Activated CD8-positive, alpha-beta memory T cell treated with anti-CD3 and anti-CD28 coated beads, Interleukin-2, amount 50 U/mL, for 48 hours (primary cell): Measurements from ENCODE around the gene NR2E3.
"Not testable (repeated sequence)": the region's sequence is repeated elsewhere in the genome, so short reads cannot be mapped to it uniquely, and the experiment has no call there.

Experiments
- DNase-seq: peaks from one replicate; pipeline ENCODE4 v3.0.0-alpha.2; 2020

Gene NR2E3

DNA sequence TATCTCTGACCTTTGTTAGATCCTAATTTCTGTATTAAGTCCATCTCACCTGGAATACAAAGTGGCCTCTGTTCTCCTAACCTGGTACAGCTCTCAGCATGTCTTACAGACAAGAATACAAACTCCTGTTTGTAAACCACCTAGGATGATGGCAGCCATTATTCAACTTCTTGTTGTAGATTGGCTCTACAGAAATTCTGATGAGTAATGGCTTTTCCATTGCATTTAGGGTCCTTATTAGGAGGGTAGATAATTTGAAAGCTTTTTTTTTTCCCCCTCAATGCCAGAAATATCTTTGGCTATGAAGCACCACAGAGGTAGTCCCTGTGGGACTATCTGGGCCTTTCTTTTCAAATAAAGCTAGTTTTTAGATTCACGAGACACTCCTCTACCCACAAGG lies 9.8 kb downstream of the NR2E3 start:
- DNase-seq: no peak

DNA sequence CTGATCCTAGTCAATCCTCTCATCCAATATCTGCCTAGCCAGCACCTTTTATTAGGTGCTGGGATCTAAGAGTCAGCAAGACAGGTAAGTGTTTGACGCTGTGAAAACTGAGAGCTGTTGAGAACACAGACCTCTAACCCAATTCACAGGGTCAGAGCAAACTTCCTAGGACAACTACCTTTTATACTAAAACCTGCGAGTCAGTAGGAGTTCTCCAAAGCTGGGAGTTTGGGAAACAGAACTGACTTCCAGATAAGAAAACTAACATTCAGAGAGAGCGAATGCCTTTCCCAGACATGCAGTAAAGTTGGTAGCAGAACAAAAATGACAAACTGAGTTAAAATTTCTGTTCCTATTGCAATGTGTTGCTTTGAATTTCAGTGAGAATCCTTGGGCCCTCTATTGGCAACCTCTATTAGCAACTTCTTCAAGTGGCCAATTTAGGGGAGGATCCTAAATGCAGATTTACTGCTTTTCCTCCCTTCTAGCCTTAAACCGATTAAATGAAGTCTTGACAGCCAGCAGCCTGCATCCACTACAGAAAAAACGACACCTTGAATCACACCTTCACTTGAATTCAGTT lies 11.3 kb downstream of the NR2E3 start:
- DNase-seq: no peak

DNA sequence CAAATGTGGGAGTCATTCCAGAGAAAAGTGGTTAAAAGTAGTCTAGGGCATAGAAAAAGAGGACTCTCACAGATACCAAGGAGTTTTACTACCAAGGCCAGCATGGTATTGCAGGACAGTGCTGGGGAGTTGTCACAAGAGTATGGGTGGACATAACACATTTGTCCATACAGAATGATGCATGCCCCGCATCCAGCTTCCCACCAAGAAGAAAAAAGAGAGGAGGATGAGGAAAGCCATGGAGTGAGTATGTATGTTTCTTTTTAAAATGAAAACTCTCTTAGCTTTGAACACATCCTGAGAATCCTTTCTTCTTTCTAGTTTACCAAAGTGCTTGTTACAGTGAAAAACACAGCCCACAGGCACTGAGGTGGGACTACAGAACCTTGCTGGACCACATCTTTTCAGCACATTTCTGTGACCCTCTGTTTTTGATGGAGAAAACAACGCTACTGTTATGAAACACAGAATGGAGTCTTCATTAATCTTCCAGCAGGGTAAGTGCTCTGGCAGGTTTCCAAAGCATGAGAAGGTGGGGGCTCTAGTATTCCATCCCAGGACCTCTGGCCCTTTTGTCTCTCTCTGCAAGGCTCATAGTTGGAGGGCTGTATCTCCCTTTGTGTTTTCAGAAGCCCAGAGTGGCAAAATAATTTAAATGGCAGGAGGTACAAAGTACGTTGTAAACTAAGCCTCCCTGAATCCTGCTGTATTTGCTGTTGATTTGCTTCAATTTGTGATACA lies 12.7 kb downstream of the NR2E3 start:
- DNase-seq: no peak

DNA sequence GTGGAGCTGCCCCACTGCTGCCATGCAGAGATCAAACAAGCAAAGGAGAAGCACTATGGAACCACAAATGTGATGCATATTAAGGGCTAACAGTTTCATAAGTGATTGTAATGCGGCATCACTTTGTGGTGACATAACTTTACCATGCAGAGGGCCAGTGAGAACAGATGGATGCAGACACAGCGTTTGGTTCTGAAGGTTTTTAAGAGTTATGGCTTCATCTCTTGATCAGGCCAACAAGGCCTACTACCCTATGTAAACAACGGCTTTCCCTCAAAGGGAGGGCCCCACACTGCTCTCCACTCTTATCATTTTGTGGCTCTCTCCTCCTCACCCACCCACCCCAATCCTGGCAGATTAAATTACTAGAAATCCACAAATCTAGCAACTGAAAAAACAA lies 13.4 kb downstream of the NR2E3 start:
- DNase-seq: no peak

DNA sequence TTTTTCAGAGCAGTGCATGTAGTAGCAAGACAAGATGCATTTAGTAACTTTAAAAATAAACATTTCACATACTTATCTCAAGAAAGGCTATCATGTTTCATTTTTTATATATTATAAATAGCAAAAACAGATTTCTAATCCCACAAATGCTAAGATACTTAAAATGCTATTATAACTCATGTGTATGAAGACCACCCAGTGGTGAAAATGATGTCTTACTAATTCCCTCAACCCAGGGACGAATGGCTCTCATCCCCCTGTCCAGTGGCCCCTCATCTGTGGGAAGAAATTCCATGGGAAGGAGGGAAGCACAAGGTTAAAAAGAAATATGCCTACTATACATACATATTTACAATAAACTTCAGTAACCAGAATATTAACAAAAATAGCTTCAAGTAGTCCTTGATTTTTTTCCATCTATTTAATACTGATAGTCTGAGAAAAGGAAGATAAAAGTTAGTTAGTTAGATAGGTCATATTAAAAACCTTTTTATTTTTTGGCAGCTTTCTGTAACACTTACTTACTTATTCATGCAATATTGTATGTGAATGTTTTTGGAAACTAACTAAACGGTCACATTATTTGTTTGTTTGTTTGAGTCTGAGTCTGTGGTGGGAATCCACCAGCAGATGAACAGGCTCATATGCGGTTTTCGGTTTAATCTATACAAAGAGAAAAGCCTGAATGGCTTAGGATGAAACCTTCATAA lies 14.8 kb downstream of the NR2E3 start:
- no peak for DNase-seq

DNA sequence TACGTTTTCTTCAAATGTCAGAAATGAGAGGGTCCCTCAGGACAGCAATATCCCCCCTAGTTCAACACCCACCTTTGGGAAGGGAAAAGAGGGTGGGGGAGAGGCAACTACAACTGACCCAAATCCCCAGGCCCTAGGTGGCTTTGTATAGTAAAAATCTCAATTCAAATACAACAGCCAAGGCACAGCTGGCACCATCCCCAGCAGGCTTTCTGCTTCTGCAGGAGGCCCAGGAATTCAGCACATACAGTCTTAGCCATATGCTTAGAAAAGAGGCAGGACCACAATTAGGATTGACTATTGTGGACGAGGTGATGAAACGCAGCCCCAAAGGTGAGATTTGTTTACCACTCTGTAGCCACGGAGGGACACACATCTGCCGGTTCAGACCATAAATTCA lies 15.8 kb downstream of the NR2E3 start:
- DNase-seq: no peak

DNA sequence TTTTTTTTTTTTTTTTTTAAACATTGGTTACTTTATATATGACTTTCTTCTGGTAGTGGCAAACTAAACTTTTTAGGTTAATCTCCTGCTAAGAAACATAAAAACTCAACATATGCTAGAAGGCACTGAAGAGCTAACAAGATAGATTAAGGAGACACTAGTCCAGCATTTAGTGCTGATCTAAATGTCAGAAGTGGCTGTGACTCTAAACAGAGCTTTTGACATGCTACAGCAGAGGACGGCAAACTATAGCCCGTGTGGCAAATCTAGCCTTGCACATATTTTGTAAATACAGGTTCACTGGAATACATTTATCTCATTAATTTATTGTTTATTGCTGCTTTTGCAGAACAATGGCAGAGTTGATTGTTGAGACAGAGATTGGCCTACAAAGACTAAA lies 20.6 kb downstream of the NR2E3 start:
- no peak for DNase-seq

DNA sequence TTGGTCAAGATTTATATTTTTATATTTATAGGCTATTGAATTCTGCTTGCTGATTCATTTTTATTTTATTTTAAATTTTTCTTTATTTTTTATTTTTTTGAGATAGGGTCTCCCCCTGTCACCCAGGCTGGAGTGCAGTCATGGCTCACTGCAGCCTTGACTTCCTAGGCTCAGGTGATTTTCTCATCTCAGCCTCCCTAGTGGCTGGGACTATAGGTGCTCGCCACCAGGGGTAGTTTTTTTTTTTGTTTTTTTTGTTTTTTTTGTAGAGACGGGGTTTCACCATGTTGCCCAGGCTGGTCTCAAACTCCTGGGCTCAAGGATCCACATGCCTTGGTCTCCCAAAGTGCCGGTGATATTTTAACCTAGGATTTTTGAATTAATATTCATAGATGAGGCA lies 31.2 kb downstream of the NR2E3 start:
- DNase-seq: no peak

DNA sequence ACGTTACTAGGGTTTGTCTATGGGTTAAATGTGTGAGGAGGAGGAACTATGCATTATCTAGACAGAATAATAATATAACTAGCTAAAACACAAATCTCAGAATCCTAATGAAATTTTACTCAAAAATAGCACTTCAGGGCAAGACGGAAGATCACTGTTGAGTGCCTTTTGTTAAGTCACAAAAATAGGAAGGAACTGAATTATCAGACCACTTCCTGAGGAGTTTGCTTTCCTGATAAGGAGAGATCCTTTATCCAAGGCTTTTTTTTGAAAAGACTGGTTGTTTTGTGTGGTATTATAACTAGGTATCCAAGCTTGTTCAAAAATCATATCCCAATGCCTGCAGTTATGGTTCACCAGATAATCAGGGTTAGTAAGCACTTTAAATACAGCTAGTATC lies 34.6 kb downstream of the NR2E3 start:
- no peak for DNase-seq

DNA sequence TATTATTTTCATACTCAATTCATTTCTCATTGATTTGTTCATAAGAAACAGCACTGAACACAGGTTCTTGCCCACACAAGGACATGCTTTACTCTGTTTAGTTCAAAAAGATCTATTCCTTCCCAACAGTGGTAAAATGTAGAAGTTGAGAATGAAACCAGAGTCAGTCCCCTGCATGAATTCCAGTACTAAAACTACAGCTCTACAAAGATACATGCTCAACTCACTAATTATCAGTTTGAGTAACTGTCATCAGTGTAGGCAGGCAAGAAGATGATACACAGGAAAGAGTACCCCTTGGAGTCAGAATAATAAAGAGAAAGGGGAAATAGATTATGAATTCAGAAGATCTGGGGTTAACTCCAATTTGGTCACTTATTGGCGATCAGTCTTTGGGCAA lies 43.2 kb downstream of the NR2E3 start:
- no peak for DNase-seq

DNA sequence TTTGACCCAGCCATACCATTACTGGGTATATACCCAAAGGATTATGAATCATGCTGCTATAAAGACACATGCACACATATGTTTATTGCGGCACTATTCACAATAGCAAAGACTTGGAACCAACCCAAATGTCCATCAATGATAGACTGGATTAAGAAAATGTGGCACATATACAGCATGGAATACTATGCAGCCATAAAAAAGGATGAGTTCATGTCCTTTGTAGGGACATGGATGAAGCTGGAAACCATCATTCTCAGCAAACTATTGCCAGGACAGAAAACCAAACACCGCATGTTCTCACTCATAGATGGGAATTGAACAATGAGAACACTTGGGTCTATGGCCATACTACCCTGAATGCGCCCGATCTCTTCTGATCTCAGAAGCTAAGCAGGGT lies 47.9 kb downstream of the NR2E3 start:
- not testable (repeated sequence) for DNase-seq
